Liver (tissue), 9 donors: Measurements from ENCODE around the gene LEMD1. TPM values are rescaled to one million over a fixed set of nuclear protein-coding genes. Genes with fewer than 3 reads are reported as not detected.

Source experiments
- DNase-seq: peaks from one replicate; pipeline ENCODE4 v3.0.0-alpha.2; 2017; ENCODE audit warnings: low spot score
- H3K27ac ChIP-seq, 2 donors: one replicate each; pipeline ENCODE4 v1.7.0; 2013; ENCODE audit warnings: inconsistent platforms in 2 of 2, low read length in 2 of 2, control low read depth in 1 of 2, low read depth in 1 of 2, mild to moderate bottlenecking in 1 of 2
- H3K27me3 ChIP-seq, 4 donors: one replicate each; pipeline versions ENCODE4 v1.6.1 to v1.7.0; 2013; ENCODE audit warnings: low read length in 3 of 4, inconsistent platforms in 1 of 4, mild to moderate bottlenecking in 1 of 4, moderate library complexity in 1 of 4; ENCODE audit not compliant: control insufficient read depth in 4 of 4, insufficient read depth in 4 of 4
- H3K36me3 ChIP-seq, 4 donors: one replicate each; pipeline versions ENCODE4 v1.6.1 to v1.7.0; 2013; ENCODE audit warnings: low read length in 3 of 4, mild to moderate bottlenecking in 3 of 4, low read depth in 1 of 4, moderate library complexity in 1 of 4; ENCODE audit not compliant: control insufficient read depth in 4 of 4, insufficient read depth in 3 of 4
- H3K4me1 ChIP-seq, 4 donors: one replicate each; pipeline versions ENCODE4 v1.6.1 to v1.7.0; 2013; ENCODE audit warnings: low read length in 3 of 4, mild to moderate bottlenecking in 3 of 4, moderate library complexity in 1 of 4; ENCODE audit not compliant: control insufficient read depth in 4 of 4, insufficient read depth in 4 of 4
- H3K4me3 ChIP-seq, 3 donors: one replicate each; pipeline versions ENCODE4 v1.6.1 to v1.7.0; 2013; ENCODE audit warnings: low read length in 3 of 3, control low read depth in 1 of 3, low read depth in 1 of 3, mild to moderate bottlenecking in 1 of 3
- H3K9ac ChIP-seq, 2 donors: one replicate each; pipeline ENCODE4 v1.7.0; 2013; ENCODE audit warnings: low read length in 2 of 2, mild to moderate bottlenecking in 2 of 2, moderate library complexity in 2 of 2, control low read depth in 1 of 2, low read depth in 1 of 2
- H3K9me3 ChIP-seq, 4 donors: one replicate each; pipeline versions ENCODE4 v1.6.1 to v1.7.0; 2013; ENCODE audit warnings: low read length in 3 of 4; ENCODE audit not compliant: control insufficient read depth in 4 of 4
- ATF3 ChIP-seq: IDR thresholded peaks from 2 replicates; pipeline ENCODE4 v1.6.1; 2016; ENCODE audit warnings: antibody characterized with exemption
- CTCF ChIP-seq: fragments of 150-350 bp; IDR thresholded peaks from 2 replicates; pipeline ENCODE4 v1.5.1; 2017; ENCODE audit warnings: improper control_type of control experiment, low read depth, low read length; ENCODE audit not compliant: missing input control
- EGR1 ChIP-seq, 2 donors: IDR thresholded peaks; 2 replicates each; pipeline ENCODE4 v1.6.1; 2016 to 2018; ENCODE audit warnings: antibody characterized with exemption in 2 of 2, low read depth in 2 of 2
- FOXA1 ChIP-seq: IDR thresholded peaks from 2 replicates; pipeline ENCODE4 v1.6.1; 2016; ENCODE audit warnings: antibody characterized with exemption
- FOXA2 ChIP-seq: IDR thresholded peaks from 2 replicates; pipeline ENCODE4 v1.6.1; 2016; ENCODE audit warnings: antibody characterized with exemption
- GABPA ChIP-seq, 2 donors: IDR thresholded peaks in 1 of 2; conservative IDR thresholded peaks in 1 of 2; 2 replicates each; pipeline ENCODE4 v1.6.1; 2016; ENCODE audit warnings: antibody characterized with exemption in 2 of 2, mild to moderate bottlenecking in 1 of 2, moderate library complexity in 1 of 2
- HNF4A ChIP-seq, 2 donors: conservative IDR thresholded peaks; 2 replicates each; pipeline ENCODE4 v1.6.1; 2016; ENCODE audit warnings: antibody characterized with exemption in 2 of 2, mild to moderate bottlenecking in 2 of 2
- HNF4G ChIP-seq: IDR thresholded peaks from 2 replicates; pipeline ENCODE4 v1.6.1; 2016; ENCODE audit warnings: antibody characterized with exemption
- JUND ChIP-seq, 2 donors: IDR thresholded peaks; 2 replicates each; pipeline ENCODE4 v1.6.1; 2016; ENCODE audit warnings: antibody characterized with exemption in 2 of 2
- MAX ChIP-seq: IDR thresholded peaks from 2 replicates; pipeline ENCODE4 v1.6.1; 2016; ENCODE audit warnings: antibody characterized with exemption
- NR2F2 ChIP-seq: IDR thresholded peaks from 2 replicates; pipeline ENCODE4 v1.6.1; 2016; ENCODE audit warnings: antibody characterized with exemption
- RAD21 ChIP-seq, 2 donors: IDR thresholded peaks; 2 replicates each; pipeline ENCODE4 v1.6.1; 2016; ENCODE audit warnings: antibody characterized with exemption in 2 of 2, mild to moderate bottlenecking in 2 of 2
- REST ChIP-seq: IDR thresholded peaks from 2 replicates; pipeline ENCODE4 v1.6.1; 2016; ENCODE audit warnings: antibody characterized with exemption, mild to moderate bottlenecking
- RXRA ChIP-seq, 2 donors: IDR thresholded peaks; 2 replicates each; pipeline ENCODE4 v1.6.1; 2017 to 2018; ENCODE audit warnings: antibody characterized with exemption in 2 of 2, mild to moderate bottlenecking in 1 of 2
- SP1 ChIP-seq: IDR thresholded peaks from 2 replicates; pipeline ENCODE4 v1.6.1; 2018; ENCODE audit warnings: antibody characterized with exemption, mild to moderate bottlenecking
- TAF1 ChIP-seq: conservative IDR thresholded peaks from 2 replicates; pipeline ENCODE4 v1.6.1; 2016; ENCODE audit warnings: antibody characterized with exemption, mild to moderate bottlenecking
- ZBTB33 ChIP-seq: IDR thresholded peaks from 2 replicates; pipeline ENCODE4 v1.6.1; 2016; ENCODE audit warnings: antibody characterized with exemption
- WGBS: extraction: QIAGEN DNeasy Blood & Tissue Kit; methylation state at CpG from one replicate; pipeline ENCODE4 v1.1.7; 2013; 5-methylcytosine and 5-hydroxymethylcytosine counted together
- polyA plus RNA-seq, 2 donors: library from polyadenylated mRNA; stranded (reverse) in 1 of 2; unstranded in 1 of 2; fragments of 200-250 nt in 1 of 2; fragments of >200 nt in 1 of 2; fragmentation: Nextera tagmentation in 1 of 2; extraction: Ambion mirVana in 1 of 2; gene quantifications; one replicate each; pipeline versions ENCODE4 v1.2.1 to v1.2.3, GENCODE V29; 2013 to 2015
- total RNA-seq, 2 donors: library from RNA; depleted of rRNA; stranded (reverse); fragments of >200 nt; gene quantifications; one replicate each; pipeline ENCODE4 v1.2.3, GENCODE V29; 2014
- donor health status: healthy.
- donor health status: healthy.
- donor health status: healthy.
- donor health status: healthy.
- donor health status: healthy.

The LEMD1 gene
- total and polyA plus RNA-seq, 4 donors, result not detected

GRCh38 chr1:205348554-205349487, 73.0 kb downstream of the LEMD1 start:
- DNase-seq, result no peak
- Histone ChIP-seq H3K9ac (no peak overlapping the region), H3K27me3 (peaks cover under 1 to 15% (median 7%) of the 10 kb centered on the region in 4 donors), H3K36me3 (no peaks in the 10 kb centered on the region), H3K4me1 (peaks cover 3 to 7% (median 6%) of the 10 kb centered on the region in 4 donors), H3K27ac (no peak overlapping the region), H3K9me3 (no peaks in the 10 kb centered on the region), H3K4me3 (no peak overlapping the region)
- WGBS, result 71% methylated on average over 5 of the region's 5 CpGs
- TF ChIP-seq FOXA1 (no peak), JUND (IDR thresholded peaks at IDR 0.05) (no peak), SP1 (no peak), RXRA (IDR thresholded peaks at IDR 0.05) (no peak), REST (no peak), TAF1 (no peak), CTCF (no peak), ZBTB33 (no peak), EGR1 (IDR thresholded peaks at IDR 0.05; ENCODE audit: low read depth in 2 of 2) (no peak), FOXA2 (no peak), HNF4G (no peak), MAX (no peak), HNF4A (conservative IDR thresholded peaks at IDR 0.05) (no peak), GABPA (IDR thresholded peaks at IDR 0.05 in 1 of 2, conservative IDR thresholded peaks at IDR 0.05 in 1 of 2) (no peak), NR2F2 (no peak), RAD21 (IDR thresholded peaks at IDR 0.05) (no peak), ATF3 (no peak)
